Loucy (cell line): ENCODE measurements around the gene TIGIT.

ENCODE experiments used
- H2AFZ ChIP-seq: fragments of 200-600 bp; sonication (generic); 2 replicates; pipeline ENCODE4 v1.6.0; 2016; ENCODE audit warnings: antibody characterized with exemption, mild to moderate bottlenecking, low read length, moderate library complexity
- H3F3A ChIP-seq: fragments of 200-600 bp; 2 replicates; pipeline ENCODE4 v1.6.0; 2016; ENCODE audit warnings: antibody characterized with exemption, low read depth, mild to moderate bottlenecking
- H3K27me3 ChIP-seq: fragments of 200-600 bp; sonication (generic); 2 replicates; pipeline ENCODE4 v1.6.1; 2014; ENCODE audit warnings: low read length, mild to moderate bottlenecking; ENCODE audit not compliant: insufficient read depth, poor library complexity, severe bottlenecking
- H3K36me3 ChIP-seq: fragments of 200-600 bp; sonication (generic); 2 replicates; pipeline ENCODE4 v1.6.1; 2016; ENCODE audit warnings: low read length; ENCODE audit not compliant: insufficient read depth
- H3K4me1 ChIP-seq: fragments of 200-600 bp; sonication (generic); 2 replicates; pipeline ENCODE4 v1.5.1; 2014; ENCODE audit warnings: low read length, mild to moderate bottlenecking; ENCODE audit not compliant: insufficient read depth, poor library complexity, severe bottlenecking
- H3K4me2 ChIP-seq: fragments of 200-600 bp; sonication (generic); 2 replicates; pipeline ENCODE4 v1.6.0; 2014; ENCODE audit warnings: antibody characterized with exemption, low read length, low read depth, mild to moderate bottlenecking; ENCODE audit not compliant: poor library complexity, severe bottlenecking
- H3K4me3 ChIP-seq: fragments of 200-600 bp; sonication (generic); 2 replicates; pipeline ENCODE4 v1.5.1; 2014; ENCODE audit warnings: low read length, mild to moderate bottlenecking, mixed read lengths; ENCODE audit not compliant: poor library complexity, severe bottlenecking
- H3K79me2 ChIP-seq: fragments of 200-600 bp; sonication (generic); 2 replicates; pipeline ENCODE4 v1.6.1; 2014; ENCODE audit warnings: low read length; ENCODE audit not compliant: insufficient read depth
- H3K9ac ChIP-seq: fragments of 200-600 bp; sonication (generic); 2 replicates; pipeline ENCODE4 v1.6.0; 2014; ENCODE audit warnings: mild to moderate bottlenecking, low read depth, low read length, moderate library complexity; ENCODE audit not compliant: poor library complexity, severe bottlenecking
- H3K9me2 ChIP-seq: fragments of 200-600 bp; sonication (generic); replicated peaks from 2 replicates; pipeline ENCODE4 v1.6.1; 2016; ENCODE audit warnings: low read depth, low read length, mixed read lengths
- H3K9me3 ChIP-seq: fragments of 200-600 bp; sonication (generic); 2 replicates; pipeline ENCODE4 v1.6.1; 2014; ENCODE audit warnings: mild to moderate bottlenecking, antibody characterized with exemption, low read length, low read depth; ENCODE audit not compliant: insufficient read depth
- H4K20me1 ChIP-seq: fragments of 200-600 bp; sonication (generic); 2 replicates; pipeline ENCODE4 v1.6.0; 2014; ENCODE audit warnings: antibody characterized with exemption, low read length, mild to moderate bottlenecking; ENCODE audit not compliant: insufficient read depth, poor library complexity, severe bottlenecking
- CTCF ChIP-seq: fragments of 200-600 bp; sonication (generic); conservative IDR thresholded peaks from 2 replicates; pipeline ENCODE4 v1.5.1; 2014; ENCODE audit warnings: mild to moderate bottlenecking, antibody characterized with exemption, low read length
- EZH2phosphoT487 ChIP-seq: fragments of 200-600 bp; IDR thresholded peaks from 2 replicates; pipeline ENCODE4 v1.6.1; 2018; ENCODE audit warnings: antibody characterized with exemption, mild to moderate bottlenecking, moderate library complexity, borderline replicate concordance

The TIGIT gene

DNA sequence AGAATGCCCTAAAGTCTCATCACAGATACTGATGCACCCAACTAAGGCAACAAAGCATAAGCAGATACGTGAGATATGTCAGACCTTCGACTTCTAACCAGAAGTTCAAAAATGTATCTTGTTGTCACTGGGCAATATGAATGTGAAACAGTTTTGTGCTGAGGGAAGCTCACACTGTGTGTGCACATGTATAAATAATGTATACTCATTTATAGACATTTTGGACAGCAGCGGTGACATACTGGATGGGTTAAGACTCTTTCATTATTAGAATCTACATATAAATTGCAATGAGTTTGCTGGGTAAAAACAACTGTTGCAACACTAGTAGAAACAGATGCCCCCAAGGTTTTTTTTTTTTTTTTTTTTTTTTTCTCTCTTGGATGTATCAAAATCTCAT lies 37.9 kb downstream of the TIGIT start:
- H3K36me3 ChIP-seq, result no peaks in the 10 kb centered on the region
- TF ChIP-seq CTCF (no peak), EZH2phosphoT487 (no peak)
- no peaks in the 10 kb centered on the region for H3F3A ChIP-seq
- H3K9me2 ChIP-seq, result no peaks in the 10 kb centered on the region
- no peaks in the 10 kb centered on the region for H4K20me1 ChIP-seq
- H3K79me2 ChIP-seq, result no peaks in the 10 kb centered on the region
- no peaks in the 10 kb centered on the region for H3K9me3 ChIP-seq
- H3K9ac ChIP-seq, result no peak overlapping the region
- H3K4me1 ChIP-seq, result no peaks in the 10 kb centered on the region
- no peak overlapping the region for H3K4me3 ChIP-seq
- no peak overlapping the region for H3K4me2 ChIP-seq
- H2AFZ ChIP-seq, result no peak overlapping the region
- no peaks in the 10 kb centered on the region for H3K27me3 ChIP-seq

DNA sequence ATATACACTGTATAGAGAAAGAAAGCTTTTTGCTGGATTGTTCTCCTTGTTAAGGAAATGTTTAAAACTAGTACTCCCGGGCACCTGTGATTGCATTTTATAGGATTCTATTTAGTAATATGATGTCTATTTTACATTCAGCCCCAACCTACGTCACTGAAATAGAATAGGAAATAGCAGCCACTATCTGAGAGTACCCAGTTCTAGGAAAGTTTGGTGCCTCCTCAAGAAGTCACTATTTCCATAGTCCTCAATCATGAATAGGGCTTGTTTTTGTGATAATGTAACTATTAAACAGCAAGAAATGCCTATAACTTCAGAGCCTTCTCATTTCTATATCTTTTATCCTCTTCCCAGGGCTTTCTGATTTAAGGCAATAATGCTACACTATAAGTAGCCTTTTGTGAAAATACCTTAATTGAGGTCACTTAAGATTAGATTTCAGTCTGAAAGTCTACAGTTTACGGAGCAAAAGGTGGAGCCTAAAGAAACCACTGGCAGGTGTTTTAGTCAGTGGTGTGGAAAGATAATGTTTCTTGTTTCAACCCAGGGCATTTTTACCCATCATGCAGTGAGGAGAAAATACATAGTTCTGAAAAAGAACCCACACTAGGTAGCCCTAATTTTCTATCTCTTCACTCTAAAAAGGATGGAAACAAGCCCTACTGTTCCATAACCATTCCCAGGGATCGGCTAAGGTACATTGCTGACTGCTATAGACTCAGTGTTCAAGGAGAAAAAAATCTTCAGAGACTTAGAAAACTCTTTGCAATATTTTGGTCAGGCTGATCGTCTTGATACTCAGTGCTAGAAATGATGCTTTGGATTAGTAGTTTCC lies 38.7 kb downstream of the TIGIT start:
- Histone ChIP-seq H3K9ac (no peak overlapping the region), H3F3A (no peaks in the 10 kb centered on the region), H3K9me2 (no peaks in the 10 kb centered on the region), H3K4me2 (no peak overlapping the region), H3K79me2 (no peaks in the 10 kb centered on the region), H3K9me3 (no peaks in the 10 kb centered on the region), H3K27me3 (no peaks in the 10 kb centered on the region), H2AFZ (no peak overlapping the region), H3K36me3 (no peaks in the 10 kb centered on the region), H4K20me1 (no peaks in the 10 kb centered on the region), H3K4me1 (no peaks in the 10 kb centered on the region), H3K4me3 (no peak overlapping the region)
- TF ChIP-seq EZH2phosphoT487, result no peak
- TF ChIP-seq CTCF, result no peak

DNA sequence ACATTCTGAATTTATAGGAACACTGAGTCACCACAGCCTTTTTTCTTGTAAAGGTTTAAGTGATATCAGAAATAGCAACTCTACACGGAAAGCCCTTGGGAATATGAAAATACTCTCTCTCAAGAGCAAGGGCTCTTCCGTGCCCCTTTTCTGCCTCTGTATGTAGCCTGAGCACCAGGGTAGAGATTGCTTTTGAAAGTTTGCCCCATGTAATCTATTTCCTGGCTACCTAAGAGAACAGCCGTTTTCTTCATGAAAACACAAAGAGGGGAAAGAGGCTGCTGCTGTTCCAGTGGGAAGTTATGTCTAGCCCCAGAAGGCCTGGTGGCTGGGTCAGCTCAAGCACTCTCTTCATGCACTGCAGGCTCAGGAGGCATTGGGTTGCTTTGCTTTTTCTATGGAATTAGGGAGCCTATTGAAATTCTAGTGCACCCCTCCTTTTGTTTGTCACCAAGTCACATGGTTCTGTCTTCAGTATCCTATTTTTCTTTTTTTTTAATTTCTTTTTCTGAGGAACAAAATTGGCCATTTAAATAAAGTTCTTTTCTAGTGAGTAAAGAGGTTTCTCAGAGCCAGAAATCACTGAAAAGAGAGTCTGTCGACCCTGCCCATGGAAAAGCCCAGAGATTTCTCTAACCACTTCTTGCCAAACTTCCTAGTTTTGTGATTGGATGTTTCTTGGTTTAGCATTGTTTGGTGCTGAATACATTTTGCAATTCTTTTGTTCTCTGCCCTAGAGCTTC lies 39.5 kb downstream of the TIGIT start:
- TF ChIP-seq EZH2phosphoT487 (no peak), CTCF (no peak)
- no peaks in the 10 kb centered on the region for H4K20me1 ChIP-seq
- H3K4me1 ChIP-seq, result no peaks in the 10 kb centered on the region
- no peaks in the 10 kb centered on the region for H3F3A ChIP-seq
- no peak overlapping the region for H2AFZ ChIP-seq
- no peaks in the 10 kb centered on the region for H3K9me2 ChIP-seq
- H3K27me3 ChIP-seq, result no peaks in the 10 kb centered on the region
- H3K36me3 ChIP-seq, result no peaks in the 10 kb centered on the region
- H3K9me3 ChIP-seq, result no peaks in the 10 kb centered on the region
- H3K79me2 ChIP-seq, result no peaks in the 10 kb centered on the region
- H3K4me3 ChIP-seq, result no peak overlapping the region
- no peak overlapping the region for H3K9ac ChIP-seq
- no peak overlapping the region for H3K4me2 ChIP-seq
